RWPE2 (cell line): ENCODE measurements around the gene RAB3A.
A peak's percentile ranks its signal among the peaks of the same experiment; 100 is the strongest.

Source experiments
- ATAC-seq: fragments of 200-7000 bp; cut with Tn5 transposase; 3 replicates; pipeline ENCODE4 v1.9.1; 2021; ENCODE audit warnings: low read depth
- DNase-seq: peaks from one replicate; pipeline ENCODE4 v3.0.0-alpha.2; 2020; ENCODE audit warnings: low spot score
- H3K27ac ChIP-seq: fragments of 450-650 bp; 2 replicates; pipeline ENCODE4 v1.5.1; 2017; ENCODE audit warnings: mild to moderate bottlenecking; ENCODE audit not compliant: poor library complexity, severe bottlenecking
- H3K27me3 ChIP-seq: fragments of 250-450 bp; sonication (Bioruptor Pico); 2 replicates; pipeline ENCODE4 v1.5.1; 2021; ENCODE audit warnings: mild to moderate bottlenecking, moderate library complexity; ENCODE audit not compliant: insufficient read depth, poor library complexity, severe bottlenecking
- H3K36me3 ChIP-seq: fragments of 250-450 bp; sonication (Bioruptor Pico); 2 replicates; pipeline ENCODE4 v1.5.1; 2020; ENCODE audit warnings: low read depth, mild to moderate bottlenecking, moderate library complexity
- H3K4me1 ChIP-seq: fragments of 250-450 bp; sonication (Bioruptor Pico); 2 replicates; pipeline ENCODE4 v1.5.1; 2021; ENCODE audit warnings: mild to moderate bottlenecking, moderate library complexity; ENCODE audit not compliant: insufficient read depth, poor library complexity, severe bottlenecking
- H3K4me3 ChIP-seq: fragments of 250-450 bp; sonication (Bioruptor Pico); 2 replicates; pipeline ENCODE4 v1.5.1; 2021; ENCODE audit warnings: mild to moderate bottlenecking, moderate library complexity; ENCODE audit not compliant: severe bottlenecking
- H3K9me3 ChIP-seq: fragments of 250-450 bp; sonication (Bioruptor Pico); 2 replicates; pipeline ENCODE4 v1.5.1; 2021; ENCODE audit warnings: mild to moderate bottlenecking, moderate library complexity; ENCODE audit not compliant: severe bottlenecking
- TF ChIP-seq, protein P1 (sequence below): fragments of 450-650 bp; IDR thresholded peaks from one replicate; pipeline ENCODE4 v1.5.1; 2017; ENCODE audit warnings: mild to moderate bottlenecking, moderate library complexity; ENCODE audit not compliant: poor library complexity, severe bottlenecking

The RAB3A gene

DNA sequence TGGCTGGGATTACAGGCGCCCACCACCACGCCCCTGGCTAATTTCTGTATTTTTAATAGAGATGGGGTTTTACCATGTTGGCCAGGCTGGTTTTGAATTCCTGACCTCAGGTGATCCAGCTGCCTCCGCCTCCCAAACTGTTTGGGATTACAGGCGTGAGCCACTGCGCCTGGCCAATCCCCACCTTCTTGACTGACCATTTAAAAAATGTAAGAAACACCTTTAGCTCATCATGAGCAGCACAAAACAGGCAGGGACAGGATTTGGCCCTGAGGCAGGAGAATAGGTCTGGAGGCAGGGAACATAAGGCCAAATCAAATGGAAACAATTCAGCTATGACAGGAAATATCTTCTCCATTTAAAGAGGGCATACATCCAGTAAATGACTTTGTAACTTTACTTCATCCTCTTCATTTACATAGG, 12.2 kb downstream of the RAB3A start:
- Histone ChIP-seq H3K36me3 (peaks cover 12% of the 10 kb centered on the region; the same call in 1 of the 2 replicates), H3K27me3 (no peaks in the 10 kb centered on the region), H3K4me3 (peak overlapping the region; percentile 39), H3K4me1 (peaks cover 2% of the 10 kb centered on the region), H3K27ac (peak overlapping the region; percentile 88), H3K9me3 (no peaks in the 10 kb centered on the region)
- DNase-seq (no peak), ATAC-seq (peak; percentile 39)
- TF ChIP-seq, protein P1, sequence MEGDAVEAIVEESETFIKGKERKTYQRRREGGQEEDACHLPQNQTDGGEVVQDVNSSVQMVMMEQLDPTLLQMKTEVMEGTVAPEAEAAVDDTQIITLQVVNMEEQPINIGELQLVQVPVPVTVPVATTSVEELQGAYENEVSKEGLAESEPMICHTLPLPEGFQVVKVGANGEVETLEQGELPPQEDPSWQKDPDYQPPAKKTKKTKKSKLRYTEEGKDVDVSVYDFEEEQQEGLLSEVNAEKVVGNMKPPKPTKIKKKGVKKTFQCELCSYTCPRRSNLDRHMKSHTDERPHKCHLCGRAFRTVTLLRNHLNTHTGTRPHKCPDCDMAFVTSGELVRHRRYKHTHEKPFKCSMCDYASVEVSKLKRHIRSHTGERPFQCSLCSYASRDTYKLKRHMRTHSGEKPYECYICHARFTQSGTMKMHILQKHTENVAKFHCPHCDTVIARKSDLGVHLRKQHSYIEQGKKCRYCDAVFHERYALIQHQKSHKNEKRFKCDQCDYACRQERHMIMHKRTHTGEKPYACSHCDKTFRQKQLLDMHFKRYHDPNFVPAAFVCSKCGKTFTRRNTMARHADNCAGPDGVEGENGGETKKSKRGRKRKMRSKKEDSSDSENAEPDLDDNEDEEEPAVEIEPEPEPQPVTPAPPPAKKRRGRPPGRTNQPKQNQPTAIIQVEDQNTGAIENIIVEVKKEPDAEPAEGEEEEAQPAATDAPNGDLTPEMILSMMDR: no peak

DNA sequence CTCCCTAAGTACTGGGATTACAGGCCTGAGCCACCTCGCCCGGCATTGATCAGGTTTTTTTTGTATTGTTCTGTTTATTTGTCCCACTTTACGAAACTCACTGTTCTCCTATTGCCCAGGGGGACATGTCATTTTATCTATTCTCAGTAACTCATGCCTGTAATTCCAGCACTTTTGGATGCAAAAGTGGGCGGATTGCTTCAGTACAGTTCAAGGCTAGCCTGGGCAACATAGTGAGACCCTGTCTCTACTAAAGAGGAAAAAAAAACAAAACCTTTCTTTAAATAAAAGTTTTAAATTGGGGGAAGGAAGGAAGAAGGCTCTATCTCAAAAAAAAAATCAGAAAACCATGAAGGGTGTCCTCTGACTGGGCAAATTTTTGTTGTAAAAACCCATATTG, 13.6 kb downstream of the RAB3A start:
- H3K4me3 ChIP-seq: no peak overlapping the region
- peak overlapping the region; percentile 88 for H3K27ac ChIP-seq
- H3K36me3 ChIP-seq: peaks cover 4% of the 10 kb centered on the region; the same call in 1 of the 2 replicates
- peaks cover 2% of the 10 kb centered on the region for H3K4me1 ChIP-seq
- TF ChIP-seq, protein P1: no peak
- no peaks in the 10 kb centered on the region for H3K9me3 ChIP-seq
- no peak for DNase-seq
- no peak for ATAC-seq
- no peaks in the 10 kb centered on the region for H3K27me3 ChIP-seq

DNA sequence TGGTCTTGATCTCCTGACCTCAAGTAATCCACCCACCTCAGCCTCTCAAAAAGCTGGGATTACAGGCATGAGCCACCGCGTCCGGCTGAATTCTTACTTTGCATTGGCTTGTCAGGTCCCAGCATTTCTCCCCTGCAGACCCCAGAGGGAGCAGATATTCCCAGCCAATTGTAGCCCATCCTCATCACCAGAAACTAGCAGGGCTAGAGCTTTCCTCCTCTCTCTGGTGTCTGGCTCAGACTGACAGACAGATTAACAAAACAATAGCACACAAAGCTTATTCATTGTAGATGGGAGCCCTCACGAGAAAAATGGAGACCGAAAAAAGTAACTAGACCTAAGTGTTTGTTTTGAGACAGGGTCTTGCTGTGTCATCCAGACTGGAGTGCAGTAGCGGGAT, 18.3 kb downstream of the RAB3A start:
- DNase-seq (no peak), ATAC-seq (no peak)
- Histone ChIP-seq H3K4me3 (no peak overlapping the region), H3K27ac (no peak overlapping the region), H3K9me3 (no peaks in the 10 kb centered on the region), H3K36me3 (no peaks in the 10 kb centered on the region), H3K4me1 (no peaks in the 10 kb centered on the region), H3K27me3 (no peaks in the 10 kb centered on the region)
- TF ChIP-seq, protein P1: no peak

DNA sequence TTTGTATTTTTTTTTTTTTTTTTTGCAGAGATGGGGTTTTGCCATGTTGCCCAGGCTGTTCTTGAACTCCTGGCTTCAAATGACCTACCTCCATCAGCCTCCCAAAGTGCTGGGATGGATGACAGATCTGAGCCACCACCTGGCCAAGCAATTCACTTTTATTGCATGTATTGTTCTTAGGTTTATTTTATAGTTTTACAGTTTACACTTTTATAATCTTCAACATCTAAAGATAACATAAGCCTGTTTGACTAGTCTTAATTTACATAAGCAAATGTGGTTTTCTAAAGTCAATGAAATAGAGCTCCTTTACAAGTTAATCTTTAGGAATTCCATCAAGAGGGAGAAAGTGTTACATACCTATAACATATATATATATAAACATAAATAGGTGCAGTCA, 20.3 kb downstream of the RAB3A start:
- Histone ChIP-seq H3K4me3 (no peak overlapping the region), H3K9me3 (no peaks in the 10 kb centered on the region), H3K36me3 (no peaks in the 10 kb centered on the region), H3K4me1 (no peaks in the 10 kb centered on the region), H3K27ac (no peak overlapping the region), H3K27me3 (no peaks in the 10 kb centered on the region)
- DNase-seq (no peak), ATAC-seq (no peak)
- TF ChIP-seq, protein P1: no peak

DNA sequence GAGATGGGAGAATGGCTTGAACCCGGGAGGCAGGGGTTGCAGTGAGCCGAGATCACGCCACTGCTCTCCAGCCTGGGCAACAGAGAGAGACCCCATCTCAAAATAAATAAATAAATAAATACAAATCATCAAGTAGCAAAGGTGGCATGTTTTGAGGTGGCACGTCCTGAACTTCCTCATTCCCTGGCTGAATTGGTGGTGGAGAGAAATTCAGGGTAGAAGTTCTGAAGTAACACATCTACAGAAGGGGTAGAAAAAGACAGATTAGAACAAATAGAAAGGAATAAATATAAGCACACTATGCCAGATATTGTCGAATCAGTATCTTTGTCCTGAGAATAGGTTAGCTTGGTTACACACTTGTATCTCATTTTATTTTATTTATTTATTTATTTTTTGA, 23.9 kb downstream of the RAB3A start:
- Histone ChIP-seq H3K9me3 (no peaks in the 10 kb centered on the region), H3K36me3 (no peaks in the 10 kb centered on the region), H3K27me3 (no peaks in the 10 kb centered on the region), H3K4me1 (no peaks in the 10 kb centered on the region), H3K27ac (no peak overlapping the region), H3K4me3 (no peak overlapping the region)
- DNase-seq (no peak), ATAC-seq (no peak)
- TF ChIP-seq, protein P1: no peak
